ENCODE data around the gene HSP90B1.

Gene HSP90B1

DNA sequence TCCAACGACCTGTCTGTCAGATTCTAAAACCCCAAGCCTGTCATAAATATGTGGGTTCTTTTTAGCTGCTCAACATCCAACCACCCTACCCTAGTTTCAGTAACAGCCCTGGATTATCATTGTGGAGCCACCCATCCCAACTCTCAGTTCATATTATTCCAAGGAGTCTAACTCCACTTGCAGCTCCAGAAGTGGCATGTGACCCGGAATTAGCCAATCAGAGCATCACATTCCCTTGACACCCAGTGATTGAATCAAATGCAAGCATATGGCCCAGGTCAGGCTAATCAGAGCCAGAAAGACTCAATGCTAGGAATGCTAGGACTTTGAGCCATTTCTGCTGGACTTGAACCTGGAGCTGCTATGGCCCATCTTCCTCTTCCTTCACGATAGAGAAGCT, 17.1 kb upstream of the HSP90B1 start:
- no peak overlapping the region for H3K4me3 Mint-ChIP-seq
- peaks cover 15% of the 10 kb centered on the region for H3K4me1 Mint-ChIP-seq (ENCODE audit: low read depth)

DNA sequence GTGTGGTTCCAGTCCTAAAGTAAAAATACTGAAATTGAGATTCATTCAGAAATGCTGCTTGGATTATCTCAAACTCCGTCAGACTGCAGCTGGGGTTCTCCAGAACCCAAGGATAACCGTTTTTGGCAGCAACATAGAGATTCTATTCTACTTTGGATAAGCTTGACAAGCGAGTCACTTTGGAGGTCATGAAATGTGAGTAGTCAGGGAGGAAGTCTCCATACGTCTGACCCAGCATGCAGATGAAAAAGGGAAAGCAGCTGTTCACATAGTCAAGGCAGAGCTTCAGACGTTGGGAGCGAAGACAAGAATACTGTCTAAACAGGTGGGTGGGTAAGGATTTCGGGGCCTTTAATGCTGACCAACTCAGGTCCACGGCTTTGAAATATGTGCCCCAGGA, 14.9 kb upstream of the HSP90B1 start:
- Mint-ChIP-seq H3K27me3 (no peaks in the 10 kb centered on the region), H3K9me3 (ENCODE audit: low read depth) (peaks cover 4% of the 10 kb centered on the region)

More for the DNA sequence above, 17.1 kb upstream of the HSP90B1 start:
- Mint-ChIP-seq H3K36me3 (peaks cover 6% of the 10 kb centered on the region), H3K9me3 (ENCODE audit: low read depth) (peaks cover 4% of the 10 kb centered on the region), H3K27me3 (no peaks in the 10 kb centered on the region), H3K27ac (no peak overlapping the region)

DNA sequence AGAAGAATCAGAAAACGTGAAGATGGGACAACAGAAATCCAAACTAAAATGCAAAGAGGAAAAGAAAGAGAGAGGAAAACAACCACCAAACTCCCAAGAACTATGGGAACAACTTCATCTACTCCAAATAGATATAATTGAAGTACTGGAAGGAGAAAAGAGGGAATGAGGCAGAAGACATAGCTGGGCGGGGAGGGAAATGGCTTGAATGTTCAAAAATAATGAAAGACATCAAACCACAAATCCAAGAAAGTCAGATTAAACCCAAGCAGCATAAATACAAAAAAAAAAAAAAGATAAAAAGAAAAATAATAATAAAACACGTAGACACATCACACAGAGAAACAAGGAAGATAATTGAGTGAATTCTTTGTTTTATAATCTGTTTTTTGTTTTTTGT, 12.3 kb upstream of the HSP90B1 start:
- Mint-ChIP-seq H3K27ac (no peak overlapping the region), H3K36me3 (peaks cover 6% of the 10 kb centered on the region), H3K27me3 (no peaks in the 10 kb centered on the region), H3K4me3 (no peak overlapping the region), H3K4me1 (ENCODE audit: low read depth) (no peaks in the 10 kb centered on the region), H3K9me3 (ENCODE audit: low read depth) (peaks cover 4% of the 10 kb centered on the region)

More for the DNA sequence above, 14.9 kb upstream of the HSP90B1 start:
- H3K4me3 Mint-ChIP-seq = no peak overlapping the region
- peaks cover 6% of the 10 kb centered on the region for H3K36me3 Mint-ChIP-seq
- no peaks in the 10 kb centered on the region for H3K4me1 Mint-ChIP-seq (ENCODE audit: low read depth)
- H3K27ac Mint-ChIP-seq = no peak overlapping the region

DNA sequence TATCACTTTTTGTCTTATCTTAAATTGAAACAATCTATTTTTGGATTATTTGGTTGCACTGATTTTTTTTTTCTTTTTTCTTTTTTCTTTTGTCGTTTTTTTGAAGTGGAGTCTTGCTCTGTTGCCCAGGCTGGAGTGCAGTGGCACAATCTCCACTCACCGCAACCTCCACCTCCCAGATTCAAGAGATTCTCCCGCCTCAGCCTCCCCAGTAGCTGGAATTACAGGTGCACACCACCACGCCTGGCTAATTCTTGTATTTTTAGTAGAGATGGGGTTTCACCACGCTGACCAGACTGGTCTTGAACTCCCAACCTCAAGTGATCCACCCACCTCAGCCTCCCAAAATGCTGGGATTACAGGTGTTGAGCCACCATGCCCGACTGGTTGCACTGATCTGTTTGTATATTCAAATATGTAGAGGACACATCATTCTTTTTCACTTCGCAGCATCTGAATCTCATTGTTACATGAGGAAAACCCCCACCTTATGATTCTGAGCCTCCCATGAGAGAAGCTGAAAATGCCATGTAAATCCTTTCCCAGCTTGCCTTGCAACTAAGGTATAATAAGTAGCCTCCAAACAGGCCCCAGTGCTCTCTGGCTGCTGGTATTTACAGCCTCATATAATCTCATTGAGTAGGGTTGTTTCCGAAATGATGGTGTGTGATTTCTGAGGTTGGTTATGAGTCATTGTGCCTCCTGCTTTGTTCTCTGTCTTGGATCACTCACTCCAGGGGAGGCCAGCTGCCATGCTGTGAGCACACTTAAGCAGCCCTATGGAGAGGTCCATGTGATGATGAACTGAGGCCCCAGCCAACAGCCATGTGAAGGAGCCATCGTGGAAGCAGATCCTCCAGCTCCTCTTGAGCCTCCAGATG, 5.2 kb upstream of the HSP90B1 start:
- Mint-ChIP-seq H3K4me1 (ENCODE audit: low read depth) (peaks cover 30% of the 10 kb centered on the region), H3K36me3 (peaks cover 2% of the 10 kb centered on the region), H3K27ac (peak overlapping the region; percentile 88), H3K27me3 (no peaks in the 10 kb centered on the region), H3K9me3 (ENCODE audit: low read depth) (no peaks in the 10 kb centered on the region), H3K4me3 (peak overlapping the region; percentile 55)

DNA sequence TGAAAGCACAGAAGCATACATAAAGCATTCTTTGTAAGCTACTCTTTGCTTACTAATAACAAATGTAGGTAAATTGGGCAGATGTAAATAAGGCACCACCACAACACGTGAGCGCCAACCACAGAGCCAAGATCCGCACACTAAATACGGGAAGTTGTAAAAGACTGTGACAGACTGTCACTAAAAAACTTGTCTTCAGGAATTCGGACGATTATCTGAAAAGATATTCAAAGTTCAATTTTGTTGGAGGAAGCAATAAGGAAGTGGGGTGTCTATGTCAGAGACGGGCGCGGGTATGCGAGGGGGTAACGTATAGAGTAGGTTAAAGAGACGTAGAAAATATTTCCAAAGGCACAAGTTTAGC, 1.5 kb upstream of the HSP90B1 start:
- no peaks in the 10 kb centered on the region for H3K9me3 Mint-ChIP-seq (ENCODE audit: low read depth)
- peak overlapping the region; percentile 98 for H3K4me3 Mint-ChIP-seq
- H3K27me3 Mint-ChIP-seq = no peaks in the 10 kb centered on the region
- H3K4me1 Mint-ChIP-seq (ENCODE audit: low read depth) = peaks cover 53% of the 10 kb centered on the region
- H3K36me3 Mint-ChIP-seq = peaks cover 19% of the 10 kb centered on the region
- H3K27ac Mint-ChIP-seq = peak overlapping the region; percentile 100

DNA sequence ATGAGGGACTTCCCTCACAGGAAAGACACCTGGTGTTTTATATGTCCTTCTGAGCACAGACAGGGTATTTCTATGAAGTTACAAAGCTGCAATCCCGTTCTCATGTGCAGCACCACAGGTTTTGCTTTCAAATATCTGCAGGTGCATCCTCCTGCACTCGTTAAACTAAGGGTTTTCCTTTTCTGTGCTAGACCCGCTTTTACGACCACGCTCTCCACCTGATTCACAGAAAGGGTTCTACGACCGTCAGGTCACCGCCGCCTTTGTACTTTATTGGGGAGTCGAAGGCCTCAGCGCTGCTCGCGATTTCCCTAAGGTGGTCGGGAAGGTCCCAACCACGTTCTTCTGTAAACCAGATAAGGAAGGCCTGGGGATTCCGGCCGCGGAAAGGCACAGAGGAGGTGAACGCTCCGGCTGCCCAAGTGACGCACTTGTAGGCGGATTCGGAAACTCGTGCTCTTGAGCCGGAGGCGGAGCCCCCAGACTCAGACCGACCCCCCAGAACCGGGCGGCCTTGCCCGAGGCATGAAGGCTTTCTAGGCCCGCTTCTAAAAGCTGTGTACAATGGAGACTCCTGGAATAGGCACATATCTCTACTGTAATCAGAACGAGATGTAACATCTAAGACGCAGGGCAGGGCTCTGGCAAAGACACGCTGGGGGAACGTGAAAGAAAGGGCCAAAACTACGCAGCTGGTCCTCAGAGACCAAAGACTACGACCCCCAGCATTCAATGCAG, 995 bp upstream of the HSP90B1 start:
- H3K4me3 Mint-ChIP-seq = peak overlapping the region; percentile 98
- no peaks in the 10 kb centered on the region for H3K9me3 Mint-ChIP-seq (ENCODE audit: low read depth)
- no peaks in the 10 kb centered on the region for H3K27me3 Mint-ChIP-seq
- peaks cover 21% of the 10 kb centered on the region for H3K36me3 Mint-ChIP-seq
- peaks cover 59% of the 10 kb centered on the region for H3K4me1 Mint-ChIP-seq (ENCODE audit: low read depth)
- peak overlapping the region; percentile 100 for H3K27ac Mint-ChIP-seq

DNA sequence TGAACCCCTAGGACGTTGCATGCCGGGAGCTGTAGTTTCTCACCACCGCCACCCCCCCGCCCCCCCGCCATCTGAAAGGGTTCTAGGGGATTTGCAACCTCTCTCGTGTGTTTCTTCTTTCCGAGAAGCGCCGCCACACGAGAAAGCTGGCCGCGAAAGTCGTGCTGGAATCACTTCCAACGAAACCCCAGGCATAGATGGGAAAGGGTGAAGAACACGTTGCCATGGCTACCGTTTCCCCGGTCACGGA, 501 bp upstream of the HSP90B1 start:
- Mint-ChIP-seq H3K4me3 (peak overlapping the region; percentile 98), H3K36me3 (peaks cover 23% of the 10 kb centered on the region), H3K27ac (peak overlapping the region; percentile 100), H3K27me3 (no peaks in the 10 kb centered on the region), H3K9me3 (ENCODE audit: low read depth) (no peaks in the 10 kb centered on the region), H3K4me1 (ENCODE audit: low read depth) (peaks cover 61% of the 10 kb centered on the region)

DNA sequence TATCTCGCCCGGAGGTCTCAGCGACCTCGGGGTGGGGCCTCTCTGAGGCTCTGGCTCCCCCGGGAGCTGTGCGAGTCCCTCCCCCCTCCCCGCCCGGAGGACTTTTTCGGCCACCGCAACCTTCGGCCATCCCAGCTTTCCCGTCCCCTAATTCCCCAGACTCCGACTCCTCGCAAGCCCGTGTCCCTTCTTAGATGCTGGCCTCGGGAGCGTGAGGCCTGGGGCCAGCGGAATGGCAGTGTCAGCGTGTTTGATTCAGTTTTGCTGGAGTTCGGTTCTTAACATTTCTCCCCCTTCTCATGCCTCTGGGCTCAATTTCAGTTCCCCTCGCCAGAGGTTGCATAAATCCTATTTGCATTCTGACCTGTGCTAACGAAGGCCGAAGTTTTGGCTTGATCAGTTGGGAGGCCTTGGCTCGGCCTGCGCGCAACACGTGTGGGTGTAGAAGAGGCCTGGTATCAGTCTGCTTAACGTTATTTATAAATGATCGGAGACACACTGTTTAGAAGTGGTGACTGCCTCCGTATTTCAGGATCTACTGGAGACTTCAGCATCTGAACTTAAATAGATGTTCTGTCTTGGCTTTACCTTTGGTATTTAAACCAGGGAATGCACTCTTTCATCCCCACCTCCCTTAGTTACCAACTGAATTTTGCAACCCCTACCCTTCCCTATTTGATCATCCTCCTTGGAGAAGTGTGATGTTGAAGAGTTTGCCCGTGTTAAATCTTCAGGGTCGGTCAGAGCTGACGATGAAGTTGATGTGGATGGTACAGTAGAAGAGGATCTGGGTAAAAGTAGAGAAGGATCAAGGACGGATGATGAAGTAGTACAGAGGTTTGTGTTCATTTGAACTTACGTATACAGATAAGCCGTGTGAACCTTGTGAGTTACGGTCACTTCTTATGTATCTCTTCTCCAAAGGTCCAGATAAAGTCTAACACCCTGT, 851 bp downstream of the HSP90B1 start:
- no peaks in the 10 kb centered on the region for H3K27me3 Mint-ChIP-seq

DNA sequence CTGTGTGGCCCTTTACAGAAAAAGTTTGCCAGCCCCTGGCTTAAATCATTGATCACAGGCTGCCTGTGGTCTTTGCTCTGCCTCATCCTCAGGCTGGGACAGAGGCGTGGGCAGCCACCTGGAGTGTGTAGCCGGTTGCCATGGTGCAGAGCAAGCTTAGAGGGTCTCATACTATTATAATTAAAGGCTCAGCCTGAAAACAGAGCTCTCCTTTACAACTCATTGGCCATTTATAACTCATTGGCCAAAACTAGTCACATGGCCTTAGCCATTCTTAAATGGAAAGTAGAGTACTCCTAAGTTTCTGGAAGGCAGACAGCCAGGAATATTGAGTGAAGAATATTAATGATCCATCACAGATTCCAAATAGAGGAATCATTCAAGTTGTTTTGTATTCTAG, 3.0 kb downstream of the HSP90B1 start:
- Mint-ChIP-seq H3K9me3 (ENCODE audit: low read depth) (no peaks in the 10 kb centered on the region), H3K4me1 (ENCODE audit: low read depth) (peaks cover 68% of the 10 kb centered on the region), H3K36me3 (peaks cover 25% of the 10 kb centered on the region), H3K27ac (peak overlapping the region; percentile 50), H3K27me3 (no peaks in the 10 kb centered on the region), H3K4me3 (peak overlapping the region; percentile 98)

More for the DNA sequence above, 851 bp downstream of the HSP90B1 start:
- Mint-ChIP-seq H3K27ac (peak overlapping the region; percentile 100), H3K4me3 (peak overlapping the region; percentile 98), H3K9me3 (ENCODE audit: low read depth) (no peaks in the 10 kb centered on the region), H3K36me3 (peaks cover 24% of the 10 kb centered on the region), H3K4me1 (ENCODE audit: low read depth) (peaks cover 65% of the 10 kb centered on the region)

DNA sequence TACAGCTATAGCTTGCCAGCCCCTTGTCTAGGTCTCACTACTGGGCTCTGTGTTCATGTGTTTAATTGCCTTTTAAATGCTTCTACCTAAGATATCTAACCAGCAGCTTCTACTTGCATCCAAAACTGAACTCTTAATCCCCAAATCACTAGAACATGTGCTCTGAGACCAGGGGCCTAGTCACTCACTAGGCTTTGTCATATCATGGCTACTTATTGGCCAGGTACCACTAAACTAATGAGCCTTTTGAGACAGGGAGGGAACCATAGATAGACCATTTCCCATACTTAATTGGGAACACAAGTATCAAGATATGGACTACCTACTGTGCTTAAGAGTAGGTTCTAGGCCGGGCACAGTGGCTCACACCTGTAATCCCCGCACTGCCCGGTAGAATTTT, 6.5 kb downstream of the HSP90B1 start:
- H3K36me3 Mint-ChIP-seq = peaks cover 23% of the 10 kb centered on the region
- H3K4me3 Mint-ChIP-seq = peak overlapping the region; percentile 27
- no peaks in the 10 kb centered on the region for H3K27me3 Mint-ChIP-seq
- H3K4me1 Mint-ChIP-seq (ENCODE audit: low read depth) = peaks cover 69% of the 10 kb centered on the region
- H3K27ac Mint-ChIP-seq = peak overlapping the region; percentile 30
- H3K9me3 Mint-ChIP-seq (ENCODE audit: low read depth) = no peaks in the 10 kb centered on the region

DNA sequence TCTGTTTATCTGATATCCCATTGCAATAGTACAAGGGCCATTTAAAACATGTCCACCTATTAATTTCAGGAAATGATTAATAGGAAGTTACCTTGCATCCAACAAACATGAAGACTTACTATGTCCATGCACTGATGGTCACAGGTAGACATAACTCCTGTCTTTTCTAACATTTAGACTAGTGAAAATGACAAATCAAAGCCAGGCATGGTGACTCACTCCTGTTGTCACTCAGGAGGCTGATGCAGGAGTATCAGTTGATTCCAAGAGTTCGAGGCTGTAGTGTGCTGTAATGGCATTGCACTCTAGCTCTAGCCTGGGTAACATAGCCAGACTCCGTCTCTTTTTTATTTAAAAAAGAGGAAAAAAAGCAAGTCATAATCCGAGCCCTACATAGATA, 14.8 kb downstream of the HSP90B1 start:
- peaks cover 15% of the 10 kb centered on the region for H3K36me3 Mint-ChIP-seq
- H3K4me3 Mint-ChIP-seq = no peak overlapping the region
- peak overlapping the region; percentile 10 for H3K27ac Mint-ChIP-seq
- H3K4me1 Mint-ChIP-seq (ENCODE audit: low read depth) = peaks cover 40% of the 10 kb centered on the region
- H3K9me3 Mint-ChIP-seq (ENCODE audit: low read depth) = no peaks in the 10 kb centered on the region
- H3K27me3 Mint-ChIP-seq = no peaks in the 10 kb centered on the region

DNA sequence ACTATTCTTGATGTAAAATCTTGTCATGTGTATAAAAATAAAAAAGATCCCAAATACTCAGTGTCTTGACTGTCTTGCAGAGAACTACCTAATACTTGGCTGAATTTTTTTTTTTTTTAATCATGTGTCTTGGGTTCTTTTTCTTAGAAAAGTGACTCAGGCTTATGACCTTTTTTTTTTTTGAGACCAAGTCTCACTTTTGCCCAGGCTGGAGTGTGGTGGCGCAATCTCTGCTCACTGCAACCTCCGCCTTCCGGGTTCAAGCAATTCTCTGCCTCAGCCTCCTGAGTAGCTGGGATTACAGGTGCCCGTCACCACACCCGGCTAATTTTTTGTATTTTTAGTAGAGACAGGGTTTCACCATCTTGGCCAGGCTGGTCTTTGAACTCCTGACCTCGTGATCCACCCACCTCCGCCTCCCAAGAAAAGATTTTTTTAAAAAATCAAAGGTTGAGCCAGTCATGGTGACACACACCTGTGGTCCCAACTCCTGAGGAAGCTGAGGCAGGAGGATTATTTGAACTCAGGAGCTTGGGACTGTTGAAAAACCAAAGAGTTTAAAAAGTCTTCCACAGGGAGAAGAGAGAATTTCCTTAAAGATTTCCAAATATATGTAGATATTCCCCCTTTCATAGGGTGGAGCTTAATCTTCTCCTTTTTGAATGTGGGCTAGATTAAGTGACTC, 17.8 kb downstream of the HSP90B1 start:
- Mint-ChIP-seq H3K27ac (peak overlapping the region; percentile 75), H3K27me3 (no peaks in the 10 kb centered on the region), H3K4me3 (no peak overlapping the region)

DNA sequence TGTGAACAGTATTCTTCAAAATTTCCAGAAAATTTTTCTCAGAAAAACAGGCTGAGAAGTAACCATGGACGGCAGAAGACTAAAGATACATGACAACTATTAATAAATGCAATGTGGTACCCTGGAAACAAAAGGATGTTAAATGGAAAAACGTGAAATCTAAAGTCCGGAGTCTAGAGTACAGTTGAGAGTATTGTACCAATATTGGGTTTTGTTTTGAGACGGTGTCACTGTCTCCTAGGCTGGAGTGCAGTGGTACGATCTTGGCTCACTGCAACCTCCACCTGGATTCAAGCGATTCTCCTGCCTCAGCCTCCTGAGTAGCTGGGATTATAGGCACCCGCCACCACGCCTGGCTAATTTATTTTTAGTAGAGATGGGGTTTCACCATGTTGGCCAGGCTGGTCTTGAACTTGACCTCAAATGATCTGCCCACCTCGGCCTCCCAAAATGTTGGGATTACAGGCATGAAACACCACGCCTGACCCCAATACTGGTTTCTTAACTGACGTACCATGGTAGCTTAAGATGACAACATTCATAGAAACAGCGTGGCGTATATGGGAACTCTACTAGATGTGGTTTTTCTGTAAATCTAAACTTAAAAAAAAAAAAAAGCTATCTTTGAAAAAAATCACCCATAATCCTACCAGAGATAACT, 18.7 kb downstream of the HSP90B1 start:
- Mint-ChIP-seq H3K9me3 (ENCODE audit: low read depth) (no peaks in the 10 kb centered on the region), H3K4me3 (peak overlapping the region; percentile 20), H3K27me3 (no peaks in the 10 kb centered on the region), H3K27ac (peak overlapping the region; percentile 75), H3K4me1 (ENCODE audit: low read depth) (peaks cover 36% of the 10 kb centered on the region), H3K36me3 (peaks cover 5% of the 10 kb centered on the region)

More for the DNA sequence above, 17.8 kb downstream of the HSP90B1 start:
- Mint-ChIP-seq H3K4me1 (ENCODE audit: low read depth) (peaks cover 38% of the 10 kb centered on the region), H3K9me3 (ENCODE audit: low read depth) (no peaks in the 10 kb centered on the region), H3K36me3 (peaks cover 8% of the 10 kb centered on the region)

DNA sequence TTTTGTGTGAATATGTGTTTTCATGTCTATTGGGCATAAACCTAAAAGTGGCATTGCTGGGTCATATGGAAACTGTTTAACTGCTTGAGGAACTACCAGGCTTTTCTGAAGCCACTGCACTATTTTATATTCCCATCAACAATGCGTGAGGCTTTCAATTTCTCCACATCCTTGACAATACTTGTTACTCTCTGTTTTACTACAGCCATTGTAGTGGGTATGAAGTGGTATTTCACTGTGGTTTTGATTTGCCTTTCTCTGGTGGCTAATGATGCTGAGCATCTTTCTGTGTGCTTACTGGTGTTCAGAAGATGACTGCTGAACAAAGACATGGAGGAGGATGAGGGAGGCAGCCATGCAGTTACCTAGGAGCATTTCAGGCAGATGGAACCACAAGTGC, 22.3 kb downstream of the HSP90B1 start:
- Mint-ChIP-seq H3K27ac (peak overlapping the region; percentile 82), H3K27me3 (no peaks in the 10 kb centered on the region), H3K4me3 (peak overlapping the region; percentile 2), H3K36me3 (peaks cover 7% of the 10 kb centered on the region), H3K4me1 (ENCODE audit: low read depth) (peaks cover 50% of the 10 kb centered on the region), H3K9me3 (ENCODE audit: low read depth) (no peaks in the 10 kb centered on the region)
